Activated naive CD8-positive, alpha-beta T cell treated with anti-CD3 and anti-CD28 coated beads, Interleukin-2, amount 10 ng/mL, durations not matched to agents 7 days and 5 days (primary cell): ENCODE data around the gene APBB2. TPM values are rescaled to one million over a fixed set of nuclear protein-coding genes. Genes with fewer than 3 reads are reported as not detected.
A peak's percentile ranks its signal among the peaks of the same experiment; 100 is the strongest.

Experiments used
- ATAC-seq: fragments of 150-1000 bp; cut with Tn5 transposase; one replicate; pipeline ENCODE4 v1.10.0; 2021; ENCODE audit warnings: low read depth, moderate library complexity
- POLR2A ChIA-PET: fragments of 350-600 bp; sonication (Branson Sonifier 250); formaldehyde crosslinking; loops from one replicate; lab custom pipeline; 2021; ENCODE audit warnings: antibody characterized with exemption; lab: Charles Lee
- DNase-seq: peaks from one replicate; pipeline ENCODE4 v3.0.0; 2021
- H3K27ac Mint-ChIP-seq: one replicate; pipeline ENCODE4 v1.8.0; 2022; ENCODE audit warnings: mild to moderate bottlenecking, mixed read lengths
- H3K27me3 Mint-ChIP-seq: one replicate; pipeline ENCODE4 v1.8.0; 2022; ENCODE audit warnings: mild to moderate bottlenecking, moderate library complexity, mixed read lengths
- H3K36me3 Mint-ChIP-seq: one replicate; pipeline ENCODE4 v1.8.0; 2021; ENCODE audit warnings: mild to moderate bottlenecking, mixed read lengths
- H3K4me1 Mint-ChIP-seq: one replicate; pipeline ENCODE4 v1.8.0; 2021; ENCODE audit warnings: mixed read lengths
- H3K4me3 Mint-ChIP-seq: one replicate; pipeline ENCODE4 v1.8.0; 2022; ENCODE audit warnings: mild to moderate bottlenecking, moderate library complexity, mixed read lengths
- H3K9me3 Mint-ChIP-seq: one replicate; pipeline ENCODE4 v1.8.0; 2021; ENCODE audit warnings: mixed read lengths
- total RNA-seq, 2 experiments: library from RNA; stranded (reverse); gene quantifications; one replicate each; pipeline ENCODE4 v1.2.3, GENCODE V29; 2021

APBB2 gene
- total RNA-seq, 2 experiments from 2014 or later: 0.96 to 2.0 TPM

DNA sequence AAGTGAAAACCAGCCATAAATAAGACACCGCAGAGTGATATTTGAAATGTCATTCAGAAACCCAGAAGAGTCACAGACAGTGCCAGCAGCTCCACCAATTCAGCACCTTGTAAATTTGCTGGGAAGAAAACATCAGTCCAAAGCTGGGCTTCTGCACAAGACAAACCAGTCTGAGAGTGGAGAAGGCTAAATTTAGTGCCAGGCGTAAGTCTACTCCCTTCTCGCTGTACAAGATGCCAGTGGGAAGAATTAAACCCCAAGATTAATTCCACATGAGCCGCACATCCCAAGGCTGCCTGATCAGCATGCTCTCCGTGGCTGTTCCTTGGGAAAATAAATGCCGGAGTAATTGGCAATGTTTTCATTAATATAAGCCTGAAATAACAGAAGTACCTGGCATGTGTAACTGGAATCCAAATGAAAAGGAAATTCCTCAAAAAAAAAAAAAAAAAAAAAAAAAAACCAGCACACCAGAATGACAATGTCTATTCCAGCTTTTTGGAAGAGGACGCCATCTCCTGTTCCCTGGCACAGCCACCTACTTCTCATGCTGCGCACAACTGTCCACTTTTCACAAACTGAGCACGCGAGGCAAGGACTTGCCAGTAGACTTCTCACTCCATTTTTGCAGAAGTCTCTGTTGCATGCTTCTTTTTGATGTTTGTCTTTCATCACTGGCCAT is 369.0 kb downstream of the APBB2 start:
- Mint-ChIP-seq H3K27me3 (peaks cover 26% of the 10 kb centered on the region), H3K4me3 (no peak overlapping the region), H3K4me1 (peaks cover 7% of the 10 kb centered on the region), H3K27ac (no peak overlapping the region), H3K9me3 (no peaks in the 10 kb centered on the region), H3K36me3 (no peaks in the 10 kb centered on the region)
- DNase-seq (no peak), ATAC-seq (no peak)
- POLR2A ChIA-PET: no interaction called here

GRCh38 chr4:40844261-40844660 is 370.1 kb downstream of the APBB2 start:
- POLR2A ChIA-PET: no interaction called here
- H3K4me1 Mint-ChIP-seq: peaks cover 7% of the 10 kb centered on the region
- no peaks in the 10 kb centered on the region for H3K36me3 Mint-ChIP-seq
- ATAC-seq: no peak
- H3K27ac Mint-ChIP-seq: no peak overlapping the region
- H3K4me3 Mint-ChIP-seq: no peak overlapping the region
- H3K27me3 Mint-ChIP-seq: peaks cover 21% of the 10 kb centered on the region
- H3K9me3 Mint-ChIP-seq: no peaks in the 10 kb centered on the region
- no peak for DNase-seq

DNA sequence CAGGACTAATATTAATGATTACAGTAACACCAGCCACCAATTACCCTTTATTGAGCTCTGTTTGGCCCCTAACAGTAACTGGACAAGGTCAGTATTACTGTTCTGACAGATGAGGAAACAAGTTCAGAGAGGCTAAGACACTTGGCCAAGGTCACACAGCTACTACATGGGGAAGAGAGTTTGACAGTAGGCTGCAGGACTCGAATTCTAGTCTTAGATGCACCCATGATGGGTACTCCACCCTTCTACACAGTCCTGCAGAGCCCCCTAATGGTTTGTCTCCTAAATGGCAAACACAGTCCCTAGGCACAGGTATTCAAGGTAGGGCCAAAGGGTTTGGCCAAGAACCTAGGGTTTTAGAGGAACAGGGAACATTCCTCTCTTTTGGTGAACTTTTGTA is 370.6 kb downstream of the APBB2 start:
- H3K4me1 Mint-ChIP-seq: peaks cover 7% of the 10 kb centered on the region
- H3K27me3 Mint-ChIP-seq: peaks cover 17% of the 10 kb centered on the region
- DNase-seq (no peak), ATAC-seq (peak; percentile 78)
- H3K4me3 Mint-ChIP-seq: no peak overlapping the region
- H3K36me3 Mint-ChIP-seq: no peaks in the 10 kb centered on the region
- POLR2A ChIA-PET: no interaction called here
- H3K9me3 Mint-ChIP-seq: no peaks in the 10 kb centered on the region
- H3K27ac Mint-ChIP-seq: no peak overlapping the region

GRCh38 chr4:40842725-40843423 is 371.5 kb downstream of the APBB2 start:
- Mint-ChIP-seq H3K4me1 (peaks cover 7% of the 10 kb centered on the region), H3K4me3 (no peak overlapping the region), H3K27me3 (peaks cover 13% of the 10 kb centered on the region), H3K27ac (no peak overlapping the region), H3K36me3 (no peaks in the 10 kb centered on the region), H3K9me3 (no peaks in the 10 kb centered on the region)
- ATAC-seq (no peak), DNase-seq (no peak)
- POLR2A ChIA-PET: no interaction called here

- DNase-seq (no peak), ATAC-seq (no peak)
- Mint-ChIP-seq H3K27ac (no peak overlapping the region), H3K27me3 (peaks cover 8% of the 10 kb centered on the region), H3K4me1 (peaks cover 7% of the 10 kb centered on the region), H3K9me3 (no peaks in the 10 kb centered on the region), H3K4me3 (no peak overlapping the region), H3K36me3 (no peaks in the 10 kb centered on the region)
- POLR2A ChIA-PET: no interaction called here
Measured at GRCh38 chr4:40842318-40842717, 372.0 kb downstream of the APBB2 start.

DNA sequence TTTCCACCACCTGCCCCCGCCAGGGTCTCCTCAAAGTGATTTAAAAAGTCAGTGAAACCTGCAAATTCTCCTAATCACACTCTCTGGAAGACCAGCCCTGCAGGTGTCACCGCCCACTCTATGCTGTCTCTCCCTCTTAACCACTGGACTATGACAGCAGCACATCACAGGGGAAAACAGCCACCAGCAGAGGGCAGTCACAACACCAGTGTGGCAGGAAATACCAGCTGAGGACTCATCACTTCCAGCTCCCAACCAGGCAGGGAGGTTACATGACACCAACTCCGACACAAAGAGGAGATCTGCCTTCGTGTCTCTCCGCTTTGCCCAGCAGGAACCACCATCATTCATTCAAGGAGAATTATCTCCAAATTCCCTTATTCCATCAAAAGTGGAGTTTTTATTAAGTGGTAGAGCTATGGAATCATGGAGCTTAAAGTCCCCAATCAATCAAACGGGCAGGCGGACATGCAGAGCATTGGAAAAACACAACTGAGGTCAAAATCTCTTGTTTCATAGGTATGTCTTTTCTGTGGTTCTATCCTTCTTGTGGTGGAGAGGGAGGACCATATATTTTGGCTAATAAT is 373.3 kb downstream of the APBB2 start:
- POLR2A ChIA-PET: no interaction called here
- Mint-ChIP-seq H3K27ac (no peak overlapping the region), H3K4me1 (peaks cover 7% of the 10 kb centered on the region), H3K36me3 (no peaks in the 10 kb centered on the region), H3K27me3 (no peaks in the 10 kb centered on the region), H3K9me3 (no peaks in the 10 kb centered on the region), H3K4me3 (no peak overlapping the region)
- DNase-seq (peak; percentile 72), ATAC-seq (peak; percentile 81)

DNA sequence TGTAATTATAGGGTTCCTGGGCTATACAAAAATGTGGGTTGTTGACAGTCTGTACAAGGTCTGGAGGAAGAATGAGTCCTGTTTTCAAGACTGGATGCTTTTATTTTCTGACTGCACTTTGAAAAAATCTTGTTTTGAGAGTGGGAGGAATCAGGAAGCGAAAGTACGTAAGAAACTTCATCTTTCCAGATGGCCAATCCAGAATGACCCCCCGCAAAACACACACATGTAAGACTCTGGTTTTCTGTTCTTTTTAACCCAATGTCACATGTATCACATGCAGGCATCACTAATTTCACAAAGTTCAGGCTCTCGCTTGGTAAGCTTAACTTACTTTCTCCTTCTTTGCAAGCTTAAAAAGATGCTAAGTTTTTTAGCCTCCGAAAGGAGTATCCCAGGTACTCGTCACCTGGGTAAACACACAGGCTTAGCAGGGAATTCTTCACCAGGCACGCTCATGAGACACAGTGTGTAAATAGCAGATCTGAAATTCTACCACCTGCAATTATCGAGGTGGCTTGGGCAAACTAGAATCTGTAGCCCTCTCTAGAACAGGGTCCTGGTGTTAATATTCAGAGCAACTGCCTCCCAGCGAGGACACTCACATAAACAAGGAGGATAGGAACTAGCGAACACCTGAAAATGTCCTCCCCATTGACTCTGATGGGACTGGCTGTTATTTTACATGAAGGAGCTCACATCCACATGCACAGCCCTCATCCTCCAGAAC is 373.9 kb downstream of the APBB2 start:
- Mint-ChIP-seq H3K36me3 (no peaks in the 10 kb centered on the region), H3K27ac (no peak overlapping the region), H3K27me3 (no peaks in the 10 kb centered on the region), H3K9me3 (no peaks in the 10 kb centered on the region), H3K4me1 (peaks cover 7% of the 10 kb centered on the region), H3K4me3 (no peak overlapping the region)
- ATAC-seq: no peak
- POLR2A ChIA-PET: no interaction called here
- no peak for DNase-seq

DNA sequence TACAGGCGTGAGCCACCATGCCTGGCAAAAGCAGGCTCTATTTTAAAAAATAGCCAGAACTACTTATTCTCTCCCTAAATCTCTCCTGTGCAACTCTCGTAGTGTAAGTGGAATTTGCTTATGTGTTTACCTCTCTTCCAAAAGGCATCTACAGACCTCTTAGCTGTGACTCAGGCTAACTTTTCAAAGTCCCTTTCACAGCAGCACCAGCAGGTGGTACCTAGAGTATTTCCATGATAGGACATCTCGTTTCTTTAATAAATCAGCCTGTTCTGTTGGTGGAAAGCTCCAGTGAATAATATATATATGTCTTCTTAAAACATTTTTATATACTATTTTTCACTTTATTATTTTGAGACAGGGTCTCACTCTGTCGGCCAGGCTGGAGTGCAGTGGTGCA is 375.6 kb downstream of the APBB2 start:
- no peak overlapping the region for H3K27ac Mint-ChIP-seq
- ATAC-seq: no peak
- no peak overlapping the region for H3K4me3 Mint-ChIP-seq
- no peaks in the 10 kb centered on the region for H3K9me3 Mint-ChIP-seq
- no peaks in the 10 kb centered on the region for H3K27me3 Mint-ChIP-seq
- POLR2A ChIA-PET: no interaction called here
- H3K36me3 Mint-ChIP-seq: no peaks in the 10 kb centered on the region
- H3K4me1 Mint-ChIP-seq: peaks cover 7% of the 10 kb centered on the region
- no peak for DNase-seq

DNA sequence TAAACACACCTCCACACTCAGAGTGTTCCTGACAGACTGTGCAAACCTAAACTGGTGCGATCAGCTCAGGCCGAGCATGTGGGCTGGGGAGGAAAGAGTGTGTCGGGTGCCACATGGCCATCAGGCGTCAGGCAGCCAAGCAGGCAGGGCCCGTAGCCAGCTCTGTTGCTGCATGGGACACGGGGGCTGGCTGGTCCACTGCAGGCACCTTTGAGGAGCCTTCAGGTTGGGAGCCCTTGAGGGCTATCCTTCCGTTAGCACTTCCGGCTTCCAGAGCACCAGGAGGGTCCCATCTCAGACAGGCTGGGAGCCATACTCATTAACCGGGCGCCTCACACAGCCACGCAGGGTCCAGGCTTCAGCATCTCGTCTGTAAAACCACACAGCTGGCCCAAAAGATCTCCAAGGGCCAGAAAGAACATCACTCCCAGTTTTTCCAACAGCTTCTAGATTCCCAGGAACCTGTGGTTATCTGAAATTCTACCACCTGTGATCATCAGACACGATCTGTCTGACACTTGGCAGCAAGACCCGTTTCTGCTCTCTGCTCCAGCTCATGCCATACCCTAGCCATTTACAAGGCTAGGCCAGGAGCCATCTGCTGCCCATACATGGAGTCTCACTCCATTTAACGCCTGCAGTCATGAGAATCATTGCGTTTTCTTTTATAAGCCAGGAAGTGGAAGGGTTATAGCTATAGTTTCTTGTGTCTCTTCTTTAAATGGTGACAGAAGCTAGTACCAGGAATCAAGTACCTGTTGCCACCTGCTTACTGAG is 377.1 kb downstream of the APBB2 start:
- no peaks in the 10 kb centered on the region for H3K36me3 Mint-ChIP-seq
- H3K4me3 Mint-ChIP-seq: no peak overlapping the region
- no peaks in the 10 kb centered on the region for H3K9me3 Mint-ChIP-seq
- H3K4me1 Mint-ChIP-seq: peaks cover 4% of the 10 kb centered on the region
- no peak for ATAC-seq
- no peaks in the 10 kb centered on the region for H3K27me3 Mint-ChIP-seq
- POLR2A ChIA-PET: no interaction called here
- H3K27ac Mint-ChIP-seq: no peak overlapping the region
- no peak for DNase-seq

- no peaks in the 10 kb centered on the region for H3K4me1 Mint-ChIP-seq
- DNase-seq: no peak
- ATAC-seq: no peak
- H3K27ac Mint-ChIP-seq: no peak overlapping the region
- POLR2A ChIA-PET: interaction anchor here (0.6 kb wide), 1 partner anchor 65 kb away, joined by 5 read pairs; no protein-coding TSS in a partner anchor
- no peaks in the 10 kb centered on the region for H3K36me3 Mint-ChIP-seq
- H3K4me3 Mint-ChIP-seq: no peak overlapping the region
- no peaks in the 10 kb centered on the region for H3K9me3 Mint-ChIP-seq
- no peaks in the 10 kb centered on the region for H3K27me3 Mint-ChIP-seq
Measured at GRCh38 chr4:40833212-40833611, 381.1 kb downstream of the APBB2 start.

DNA sequence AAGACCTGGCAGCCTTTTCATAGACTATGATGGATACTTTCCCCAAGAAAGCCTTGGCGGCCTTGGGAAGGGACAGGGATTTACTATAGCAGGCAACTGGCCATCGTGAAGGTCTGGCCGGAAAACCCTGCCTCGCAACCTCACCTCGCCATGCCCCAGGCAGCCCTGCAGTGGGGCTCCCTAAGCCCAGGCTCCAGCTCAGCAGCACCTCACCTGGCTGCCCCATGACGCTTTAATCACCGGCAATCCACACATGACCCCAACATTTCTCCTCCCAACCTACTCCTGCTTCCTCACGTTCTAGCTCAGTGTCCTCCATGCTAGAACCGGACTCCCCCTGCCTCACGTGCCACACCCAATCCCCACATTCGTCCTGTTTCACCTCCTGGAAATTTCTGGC is 382.2 kb downstream of the APBB2 start:
- no peaks in the 10 kb centered on the region for H3K36me3 Mint-ChIP-seq
- no peaks in the 10 kb centered on the region for H3K4me1 Mint-ChIP-seq
- POLR2A ChIA-PET: no interaction called here
- ATAC-seq (no peak), DNase-seq (no peak)
- H3K27ac Mint-ChIP-seq: no peak overlapping the region
- no peak overlapping the region for H3K4me3 Mint-ChIP-seq
- no peaks in the 10 kb centered on the region for H3K27me3 Mint-ChIP-seq
- no peaks in the 10 kb centered on the region for H3K9me3 Mint-ChIP-seq

DNA sequence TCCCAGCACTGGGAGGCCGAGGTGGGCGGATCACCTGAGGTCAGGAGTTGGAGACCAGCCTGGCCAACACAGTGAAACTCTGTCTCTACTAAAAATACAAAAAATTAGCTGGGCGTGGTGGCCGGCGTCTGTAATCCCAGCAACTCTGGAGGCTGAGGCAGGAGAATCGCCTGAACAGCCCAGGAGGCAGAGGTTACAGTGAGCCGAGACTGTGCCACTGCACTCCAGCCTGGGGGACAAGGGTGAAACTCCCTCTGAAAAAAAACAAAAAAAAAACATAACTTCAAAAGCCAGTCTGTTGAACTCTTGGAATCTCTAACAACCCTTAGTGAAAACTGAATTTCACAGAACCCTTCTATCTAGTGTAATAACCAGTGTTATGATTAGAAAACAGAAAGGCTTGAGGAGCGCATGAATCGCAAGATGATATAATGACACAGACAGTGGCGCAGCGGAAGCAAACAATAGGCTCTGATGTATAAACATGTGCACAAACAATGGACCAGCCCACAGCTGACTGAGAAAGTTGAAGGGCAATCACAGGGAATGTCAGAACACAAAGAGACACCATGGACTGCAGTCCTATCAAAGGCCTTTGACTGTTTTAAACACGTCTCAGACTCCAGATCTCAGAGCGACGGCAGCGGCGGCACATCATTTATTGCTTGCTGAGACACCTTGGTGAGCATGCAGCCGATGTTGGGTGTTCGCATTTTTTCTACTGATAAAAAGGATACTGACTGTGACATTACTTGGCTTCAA is 383.0 kb downstream of the APBB2 start:
- no peaks in the 10 kb centered on the region for H3K36me3 Mint-ChIP-seq
- H3K9me3 Mint-ChIP-seq: no peaks in the 10 kb centered on the region
- ATAC-seq (no peak), DNase-seq (no peak)
- POLR2A ChIA-PET: no interaction called here
- no peaks in the 10 kb centered on the region for H3K27me3 Mint-ChIP-seq
- no peak overlapping the region for H3K27ac Mint-ChIP-seq
- no peaks in the 10 kb centered on the region for H3K4me1 Mint-ChIP-seq
- H3K4me3 Mint-ChIP-seq: no peak overlapping the region
